Left ventricle myocardium inferior (tissue), 1 donor: ENCODE results near the gene TNPO1. TPM values are rescaled to one million over a fixed set of nuclear protein-coding genes. Genes with fewer than 3 reads are reported as not detected.

Experiments used
- DNase-seq: peaks from one replicate; pipeline ENCODE4 v3.0.0-alpha.2; 2020
- H3K27ac ChIP-seq: fragments of 200-600 bp; replicated peaks from 2 replicates; pipeline ENCODE4 v1.8.0; 2021
- H3K27me3 ChIP-seq: fragments of 200-600 bp; 2 replicates; pipeline ENCODE4 v1.8.0; 2021; ENCODE audit warnings: low read depth
- H3K36me3 ChIP-seq: fragments of 200-600 bp; 2 replicates; pipeline ENCODE4 v1.8.0; 2021
- H3K4me1 ChIP-seq: fragments of 200-600 bp; 2 replicates; pipeline ENCODE4 v1.8.0; 2021
- H3K4me3 ChIP-seq: fragments of 200-600 bp; 2 replicates; pipeline ENCODE4 v1.8.0; 2021; ENCODE audit warnings: mild to moderate bottlenecking, moderate library complexity
- H3K9me3 ChIP-seq: fragments of 200-600 bp; replicated peaks from 2 replicates; pipeline ENCODE4 v1.8.0; 2021
- intact Hi-C: fragments of 100-400 bp; cut with micrococcal nuclease; formaldehyde crosslinking; loops from one replicate; pipeline ENCODE4 v1.11.0; 2022
- total RNA-seq: library from RNA; stranded (reverse); fragmentation: NEBNext Ultra II Directional; extraction: Animal tissue kit (Norgen Biotek cat#: 25700); gene quantifications from one replicate; pipeline ENCODE4 v1.2.1, GENCODE V29; 2021
- TF ChIP-seq, protein P1 (sequence below): fragments of 200-600 bp; IDR thresholded peaks from 2 replicates; pipeline ENCODE4 v1.8.0; 2021; ENCODE audit warnings: antibody characterized with exemption, mild to moderate bottlenecking, borderline replicate concordance
- donor health status: DM: no; HTN: yes; CAD: no; lungs with severe emphysema.

TNPO1 gene
- total RNA-seq, 1 donor from 2014 or later = 69.8 TPM

DNA sequence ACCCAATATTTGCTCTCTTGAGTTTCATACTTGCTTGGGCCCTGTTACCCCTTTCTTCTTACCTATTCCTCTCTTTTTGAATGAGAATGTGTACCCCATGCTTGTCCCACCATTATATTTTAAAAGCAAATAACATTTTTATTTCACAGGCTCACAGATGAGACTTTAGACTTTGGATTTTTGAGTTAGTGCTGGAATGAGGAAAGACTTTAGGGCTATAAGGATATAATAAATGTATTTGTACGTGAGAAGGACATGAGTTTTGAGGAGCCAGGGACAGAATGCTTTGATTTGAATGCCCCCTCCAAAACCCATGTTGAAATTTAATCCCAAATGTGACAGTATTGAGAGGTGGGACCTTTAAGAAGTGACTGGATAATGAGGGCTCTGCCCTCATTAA lies 33.1 kb upstream of the TNPO1 start:
- Histone ChIP-seq H3K27me3 (no peaks in the 10 kb centered on the region), H3K4me1 (no peaks in the 10 kb centered on the region), H3K4me3 (no peak overlapping the region), H3K27ac (no peak overlapping the region), H3K9me3 (peaks cover 30% of the 10 kb centered on the region), H3K36me3 (no peaks in the 10 kb centered on the region)
- no peak for DNase-seq
- intact Hi-C loops = no loop called here
- TF ChIP-seq, protein P1, sequence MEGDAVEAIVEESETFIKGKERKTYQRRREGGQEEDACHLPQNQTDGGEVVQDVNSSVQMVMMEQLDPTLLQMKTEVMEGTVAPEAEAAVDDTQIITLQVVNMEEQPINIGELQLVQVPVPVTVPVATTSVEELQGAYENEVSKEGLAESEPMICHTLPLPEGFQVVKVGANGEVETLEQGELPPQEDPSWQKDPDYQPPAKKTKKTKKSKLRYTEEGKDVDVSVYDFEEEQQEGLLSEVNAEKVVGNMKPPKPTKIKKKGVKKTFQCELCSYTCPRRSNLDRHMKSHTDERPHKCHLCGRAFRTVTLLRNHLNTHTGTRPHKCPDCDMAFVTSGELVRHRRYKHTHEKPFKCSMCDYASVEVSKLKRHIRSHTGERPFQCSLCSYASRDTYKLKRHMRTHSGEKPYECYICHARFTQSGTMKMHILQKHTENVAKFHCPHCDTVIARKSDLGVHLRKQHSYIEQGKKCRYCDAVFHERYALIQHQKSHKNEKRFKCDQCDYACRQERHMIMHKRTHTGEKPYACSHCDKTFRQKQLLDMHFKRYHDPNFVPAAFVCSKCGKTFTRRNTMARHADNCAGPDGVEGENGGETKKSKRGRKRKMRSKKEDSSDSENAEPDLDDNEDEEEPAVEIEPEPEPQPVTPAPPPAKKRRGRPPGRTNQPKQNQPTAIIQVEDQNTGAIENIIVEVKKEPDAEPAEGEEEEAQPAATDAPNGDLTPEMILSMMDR = no peak

- no peaks in the 10 kb centered on the region for H3K27me3 ChIP-seq
- peaks cover 22% of the 10 kb centered on the region for H3K9me3 ChIP-seq
- intact Hi-C loops = no loop called here
- H3K4me3 ChIP-seq = no peak overlapping the region
- H3K27ac ChIP-seq = no peak overlapping the region
- H3K4me1 ChIP-seq = no peaks in the 10 kb centered on the region
- DNase-seq = no peak
- TF ChIP-seq, protein P1 = no peak
- H3K36me3 ChIP-seq = no peaks in the 10 kb centered on the region
Observed at GRCh38 chr5:72784129-72784528, 32.3 kb upstream of the TNPO1 start.

GRCh38 chr5:72785801-72786200 lies 30.7 kb upstream of the TNPO1 start:
- no peaks in the 10 kb centered on the region for H3K36me3 ChIP-seq
- H3K4me1 ChIP-seq = no peaks in the 10 kb centered on the region
- no peak overlapping the region for H3K27ac ChIP-seq
- no peak for DNase-seq
- H3K4me3 ChIP-seq = no peak overlapping the region
- intact Hi-C loops = no loop called here
- H3K9me3 ChIP-seq = peaks cover 5% of the 10 kb centered on the region
- H3K27me3 ChIP-seq = no peaks in the 10 kb centered on the region
- TF ChIP-seq, protein P1 = no peak

DNA sequence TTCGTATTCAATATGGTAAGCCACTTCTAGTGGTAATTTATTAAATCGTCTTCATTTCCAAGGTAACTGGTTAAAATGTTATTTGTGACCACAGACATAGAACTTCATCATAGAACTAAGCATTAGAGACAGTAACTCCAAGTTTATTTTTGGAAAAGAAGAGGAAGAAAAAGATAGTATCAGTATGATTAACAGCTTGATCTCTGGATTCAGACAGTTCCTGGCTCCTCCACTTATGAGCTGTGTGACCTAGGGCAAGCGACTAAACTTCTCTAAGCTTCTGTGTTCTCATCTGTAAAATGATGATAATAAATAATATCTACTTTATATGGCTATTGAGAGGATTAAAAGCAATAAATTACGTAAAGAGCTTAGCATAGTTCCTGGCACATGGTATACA lies 29.8 kb upstream of the TNPO1 start:
- no peaks in the 10 kb centered on the region for H3K4me1 ChIP-seq
- H3K27me3 ChIP-seq = no peaks in the 10 kb centered on the region
- DNase-seq = no peak
- no peaks in the 10 kb centered on the region for H3K36me3 ChIP-seq
- TF ChIP-seq, protein P1 = no peak
- intact Hi-C loops = no loop called here
- no peak overlapping the region for H3K27ac ChIP-seq
- H3K4me3 ChIP-seq = no peak overlapping the region
- H3K9me3 ChIP-seq = no peaks in the 10 kb centered on the region

DNA sequence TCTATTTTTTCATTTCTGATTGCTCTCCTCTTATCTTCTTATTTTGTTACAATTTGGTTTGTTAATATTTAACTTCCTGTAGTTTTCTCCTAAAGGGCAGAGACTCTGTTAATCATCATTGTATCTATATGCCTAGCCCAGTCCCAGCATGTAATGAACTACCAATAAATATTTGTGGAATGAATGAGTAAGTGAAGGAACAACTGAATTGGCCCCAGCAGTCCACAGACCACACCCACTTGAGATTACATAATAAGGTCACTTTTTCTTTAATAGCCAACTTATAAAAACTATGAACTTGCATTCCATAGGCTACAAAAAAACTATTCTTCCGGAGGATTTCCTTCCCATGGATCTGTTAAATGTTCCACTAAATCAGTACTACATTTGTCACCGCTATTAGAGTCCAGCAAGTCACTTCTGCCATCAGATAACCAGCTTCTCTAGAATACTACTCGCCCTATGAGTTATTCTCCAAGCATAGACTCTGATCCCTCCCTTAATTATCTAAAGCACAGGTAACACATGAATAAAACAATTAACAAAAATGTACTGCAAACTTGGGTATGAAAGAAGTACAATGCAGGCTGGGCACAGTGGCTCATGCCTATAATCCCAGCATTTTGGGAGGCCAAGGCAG lies 27.5 kb upstream of the TNPO1 start:
- Histone ChIP-seq H3K27me3 (no peaks in the 10 kb centered on the region), H3K4me1 (no peaks in the 10 kb centered on the region), H3K4me3 (no peak overlapping the region), H3K27ac (no peak overlapping the region), H3K36me3 (no peaks in the 10 kb centered on the region), H3K9me3 (no peaks in the 10 kb centered on the region)
- DNase-seq = no peak
- TF ChIP-seq, protein P1 = no peak
- intact Hi-C loops = no loop called here
